Natural killer cell (primary cell): ENCODE results near the gene MON2. TPM values are rescaled to one million over a fixed set of nuclear protein-coding genes. Genes with fewer than 3 reads are reported as not detected.

Experiments
- ATAC-seq, 3 donors: fragments of 150-1000 bp in 2 of 3; fragments of 200-7000 bp in 1 of 3; cut with Tn5 transposase; 1 replicate in 1 of 3; 2 replicates in 2 of 3; pipeline ENCODE4 v1.10.0; 2021; ENCODE audit warnings: mild to moderate bottlenecking in 2 of 3, moderate library complexity in 2 of 3
- DNase-seq, 2 donors: peaks; one replicate each; pipeline versions ENCODE4 v3.0.0 to v3.0.0-alpha.2; 2013 to 2021; ENCODE audit warnings: mixed read lengths in 1 of 2
- H3K27ac ChIP-seq: one replicate; pipeline ENCODE4 v1.5.1; 2013; ENCODE audit warnings: mild to moderate bottlenecking, low read length
- H3K27me3 ChIP-seq: one replicate; pipeline ENCODE4 v1.6.1; 2013; ENCODE audit warnings: low read length; ENCODE audit not compliant: control insufficient read depth, insufficient read depth
- H3K36me3 ChIP-seq: one replicate; pipeline ENCODE4 v1.6.1; 2013; ENCODE audit warnings: low read length; ENCODE audit not compliant: control insufficient read depth, insufficient read depth
- H3K4me1 ChIP-seq: one replicate; pipeline ENCODE4 v1.6.1; 2013; ENCODE audit warnings: low read length; ENCODE audit not compliant: control insufficient read depth, insufficient read depth
- H3K4me3 ChIP-seq: one replicate; pipeline ENCODE4 v1.5.1; 2013; ENCODE audit warnings: low read length
- H3K9me3 ChIP-seq: one replicate; pipeline ENCODE4 v1.6.1; 2013; ENCODE audit warnings: low read length; ENCODE audit not compliant: control insufficient read depth, insufficient read depth
- H3K27ac Mint-ChIP-seq, 2 donors: one replicate each; pipeline ENCODE4 v1.8.0; 2022; ENCODE audit warnings: mild to moderate bottlenecking in 2 of 2, mixed read lengths in 2 of 2, moderate library complexity in 1 of 2
- H3K27me3 Mint-ChIP-seq, 2 donors: one replicate each; pipeline ENCODE4 v1.8.0; 2022; ENCODE audit warnings: low read depth in 2 of 2, mixed read lengths in 2 of 2
- H3K36me3 Mint-ChIP-seq: one replicate; pipeline ENCODE4 v1.8.0; 2022; ENCODE audit warnings: mixed read lengths
- H3K4me1 Mint-ChIP-seq, 2 donors: one replicate each; pipeline ENCODE4 v1.8.0; 2022; ENCODE audit warnings: mixed read lengths in 2 of 2
- H3K4me3 Mint-ChIP-seq: one replicate; pipeline ENCODE4 v1.8.0; 2022; ENCODE audit warnings: mild to moderate bottlenecking, moderate library complexity, mixed read lengths
- H3K9me3 Mint-ChIP-seq, 2 donors: one replicate each; pipeline ENCODE4 v1.8.0; 2022; ENCODE audit warnings: mixed read lengths in 2 of 2
- CTCF ChIP-seq: fragments of 200-600 bp; IDR thresholded peaks from one replicate; pipeline ENCODE4 v1.8.0; 2022; ENCODE audit warnings: antibody characterized with exemption
- WGBS: methylation state at CpG from one replicate; pipeline ENCODE4 v1.1.7; 2013; ENCODE audit warnings: missing lambda C conversion rate; ENCODE audit not compliant: insufficient coverage; 5-methylcytosine and 5-hydroxymethylcytosine counted together
- intact Hi-C: fragments of 100-400 bp; cut with micrococcal nuclease; formaldehyde crosslinking; loops from one replicate; pipeline ENCODE4 v1.14.2; 2022
- total RNA-seq, 4 donors: library from RNA; stranded (reverse); fragments of 120-200 nt in 1 of 4; gene quantifications; one replicate each; pipeline versions ENCODE4 v1.2.3 to v1.2.4, GENCODE V29; 2013 to 2022

MON2 gene
- total RNA-seq, 3 donors from 2014 or later (not counting 1 experiment from before 2014, with no cell fraction given), result 80.0 to 100 (median 86.7) TPM

- Histone ChIP-seq H3K27ac (no peak overlapping the region), H3K4me3 (no peak overlapping the region), H3K36me3 (peaks cover under 1% of the 10 kb centered on the region), H3K4me1 (peaks cover 16% of the 10 kb centered on the region), H3K27me3 (no peaks in the 10 kb centered on the region), H3K9me3 (no peaks in the 10 kb centered on the region)
- H3K36me3 Mint-ChIP-seq, result no peaks in the 10 kb centered on the region
- H3K9me3 Mint-ChIP-seq, result no peaks in the 10 kb centered on the region
- no peak overlapping the region for H3K4me3 Mint-ChIP-seq
- ATAC-seq (no peak), DNase-seq (no peak)
- no peak for TF ChIP-seq CTCF
- WGBS, result 44% methylated on average over 4 of the region's 4 CpGs
- no peaks in the 10 kb centered on the region for H3K27me3 Mint-ChIP-seq
- H3K27ac Mint-ChIP-seq, result no peak overlapping the region
- intact Hi-C loops, result no loop called here
- H3K4me1 Mint-ChIP-seq, result peaks cover 23 to 25% of the 10 kb centered on the region in 2 donors
Measured at GRCh38 chr12:62471734-62472133, 5.1 kb downstream of the MON2 start.

DNA sequence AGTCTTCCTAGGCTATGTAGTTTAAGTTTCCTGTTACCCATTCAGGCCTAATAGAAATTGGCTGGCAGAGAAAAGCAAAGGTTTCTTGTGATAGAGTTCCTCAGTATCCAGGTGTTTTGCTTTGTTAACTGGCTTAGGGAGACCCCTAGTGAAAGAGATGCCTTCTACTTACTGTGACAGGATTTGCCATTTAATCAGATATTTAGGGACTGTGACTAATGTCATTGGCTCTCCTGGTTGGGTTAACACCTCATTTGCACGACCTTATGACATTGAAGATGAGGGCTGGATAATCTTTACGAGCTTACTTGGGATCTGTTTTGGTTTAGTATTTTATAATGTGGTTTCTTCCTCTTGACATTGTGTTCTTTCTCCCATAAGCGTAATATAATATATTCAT, 5.8 kb downstream of the MON2 start:
- no peaks in the 10 kb centered on the region for H3K27me3 Mint-ChIP-seq
- peaks cover 21 to 25% of the 10 kb centered on the region in 2 donors for H3K4me1 Mint-ChIP-seq
- DNase-seq, result no peak
- H3K27ac Mint-ChIP-seq, result no peak overlapping the region
- H3K27ac ChIP-seq, result no peak overlapping the region
- WGBS, result 73% methylated on average over 1 of the region's 3 CpGs
- intact Hi-C loops, result no loop called here
- no peaks in the 10 kb centered on the region for H3K9me3 Mint-ChIP-seq
- no peaks in the 10 kb centered on the region for H3K9me3 ChIP-seq
- H3K4me3 Mint-ChIP-seq, result no peak overlapping the region
- H3K4me1 ChIP-seq, result peaks cover 12% of the 10 kb centered on the region
- no peaks in the 10 kb centered on the region for H3K27me3 ChIP-seq
- ATAC-seq, result no peak
- H3K4me3 ChIP-seq, result no peak overlapping the region
- TF ChIP-seq CTCF, result no peak
- no peaks in the 10 kb centered on the region for H3K36me3 Mint-ChIP-seq
- H3K36me3 ChIP-seq, result peaks cover 6% of the 10 kb centered on the region

- Histone ChIP-seq H3K27ac (no peak overlapping the region), H3K4me1 (no peaks in the 10 kb centered on the region), H3K4me3 (no peak overlapping the region), H3K27me3 (no peaks in the 10 kb centered on the region), H3K9me3 (no peaks in the 10 kb centered on the region), H3K36me3 (peaks cover 5% of the 10 kb centered on the region)
- Mint-ChIP-seq H3K4me1 (peaks cover 54% of the 10 kb centered on the region in 2 donors), H3K36me3 (no peaks in the 10 kb centered on the region), H3K27me3 (no peaks in the 10 kb centered on the region), H3K27ac (no peak overlapping the region), H3K4me3 (no peak overlapping the region), H3K9me3 (no peaks in the 10 kb centered on the region)
- WGBS, result 94% methylated on average over 4 of the region's 4 CpGs
- no peak for ATAC-seq
- no peak for DNase-seq
- TF ChIP-seq CTCF, result no peak
- intact Hi-C loops, result no loop called here
Measured at GRCh38 chr12:62481843-62482540, 15.4 kb downstream of the MON2 start.

DNA sequence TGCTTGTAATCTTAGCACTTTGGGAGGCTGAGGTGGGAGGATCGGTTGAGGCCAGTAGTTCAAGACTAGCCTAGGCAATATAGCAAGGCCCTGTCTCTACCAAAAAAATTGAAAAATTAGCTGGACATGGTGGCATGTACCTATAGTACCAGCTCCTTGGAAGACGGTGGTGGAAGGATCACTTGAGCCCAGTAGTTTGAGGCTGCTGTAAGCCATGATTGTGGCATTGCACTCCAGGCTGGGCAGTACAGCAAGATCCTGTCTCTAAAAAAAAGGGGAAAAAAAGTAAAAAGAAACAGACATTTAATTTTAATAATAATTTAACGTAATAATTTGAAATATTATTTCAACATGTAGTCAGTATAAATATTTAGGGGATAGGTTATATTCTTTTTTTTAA, 16.1 kb downstream of the MON2 start:
- H3K9me3 ChIP-seq, result no peaks in the 10 kb centered on the region
- Mint-ChIP-seq H3K4me3 (no peak overlapping the region), H3K36me3 (no peaks in the 10 kb centered on the region), H3K27ac (no peak overlapping the region), H3K27me3 (no peaks in the 10 kb centered on the region), H3K9me3 (no peaks in the 10 kb centered on the region), H3K4me1 (peaks cover 49 to 51% of the 10 kb centered on the region in 2 donors)
- peaks cover 3% of the 10 kb centered on the region for H3K36me3 ChIP-seq
- no peak for TF ChIP-seq CTCF
- H3K27ac ChIP-seq, result no peak overlapping the region
- H3K4me1 ChIP-seq, result no peaks in the 10 kb centered on the region
- no peaks in the 10 kb centered on the region for H3K27me3 ChIP-seq
- no peak for ATAC-seq
- intact Hi-C loops, result no loop called here
- DNase-seq, result no peak
- no peak overlapping the region for H3K4me3 ChIP-seq
- WGBS, result 100% methylated on average over 2 of the region's 3 CpGs
